ENCODE measurements around the gene PTGDR. TPM values are rescaled to one million over a fixed set of nuclear protein-coding genes. Genes with fewer than 3 reads are reported as not detected.

PTGDR gene
- total RNA-seq, 1 experiment from 2014 or later: not detected

DNA sequence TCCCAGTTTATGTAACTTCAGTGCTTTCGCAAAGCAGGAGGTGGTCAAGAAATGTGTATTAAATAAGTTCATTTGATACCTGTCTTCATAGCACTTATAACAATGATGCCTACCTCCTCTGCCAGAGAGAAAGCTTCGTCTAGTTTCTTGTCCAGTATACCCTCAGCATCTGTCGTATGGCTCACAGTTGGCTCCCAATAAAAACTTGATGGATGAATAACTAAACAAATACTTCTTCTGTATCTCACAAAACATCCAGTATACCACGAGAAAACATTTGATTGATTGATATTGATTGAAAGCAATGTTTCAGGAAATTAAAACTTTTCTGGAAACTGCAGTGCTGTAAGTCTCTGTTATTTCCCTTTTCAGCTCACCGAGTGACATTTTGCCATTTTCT, 26.9 kb upstream of the PTGDR start:
- Histone ChIP-seq H3K4me2 (no peak overlapping the region), H3K27ac (no peak overlapping the region), H4K20me1 (ENCODE audit: insufficient read depth) (no peaks in the 10 kb centered on the region), H3K36me3 (ENCODE audit: low read depth) (no peaks in the 10 kb centered on the region), H2AFZ (no peak overlapping the region; the same call in 1 of the 2 replicates), H3K9me3 (ENCODE audit: insufficient read depth, low read depth) (no peaks in the 10 kb centered on the region), H3K9me2 (ENCODE audit: insufficient read depth) (no peaks in the 10 kb centered on the region; the same call in 1 of the 2 replicates), H3K4me1 (replicated peaks; ENCODE audit: insufficient read depth) (no peaks in the 10 kb centered on the region), H3F3A (ENCODE audit: insufficient read depth, low read depth) (no peaks in the 10 kb centered on the region), H3K79me2 (ENCODE audit: low read depth) (no peaks in the 10 kb centered on the region), H3K4me3 (no peak overlapping the region), H3K27me3 (ENCODE audit: insufficient read depth, low read depth) (no peaks in the 10 kb centered on the region)
- intact Hi-C loops (cut with micrococcal nuclease; ENCODE audit: unreplicated experiment): no loop called here
- BruUV-seq (replicated peaks): no TSS peak
- TF ChIP-seq EZH2 (IDR thresholded peaks at IDR 0.05; ENCODE audit: low read depth): no peak
- TF ChIP-seq, protein P1, sequence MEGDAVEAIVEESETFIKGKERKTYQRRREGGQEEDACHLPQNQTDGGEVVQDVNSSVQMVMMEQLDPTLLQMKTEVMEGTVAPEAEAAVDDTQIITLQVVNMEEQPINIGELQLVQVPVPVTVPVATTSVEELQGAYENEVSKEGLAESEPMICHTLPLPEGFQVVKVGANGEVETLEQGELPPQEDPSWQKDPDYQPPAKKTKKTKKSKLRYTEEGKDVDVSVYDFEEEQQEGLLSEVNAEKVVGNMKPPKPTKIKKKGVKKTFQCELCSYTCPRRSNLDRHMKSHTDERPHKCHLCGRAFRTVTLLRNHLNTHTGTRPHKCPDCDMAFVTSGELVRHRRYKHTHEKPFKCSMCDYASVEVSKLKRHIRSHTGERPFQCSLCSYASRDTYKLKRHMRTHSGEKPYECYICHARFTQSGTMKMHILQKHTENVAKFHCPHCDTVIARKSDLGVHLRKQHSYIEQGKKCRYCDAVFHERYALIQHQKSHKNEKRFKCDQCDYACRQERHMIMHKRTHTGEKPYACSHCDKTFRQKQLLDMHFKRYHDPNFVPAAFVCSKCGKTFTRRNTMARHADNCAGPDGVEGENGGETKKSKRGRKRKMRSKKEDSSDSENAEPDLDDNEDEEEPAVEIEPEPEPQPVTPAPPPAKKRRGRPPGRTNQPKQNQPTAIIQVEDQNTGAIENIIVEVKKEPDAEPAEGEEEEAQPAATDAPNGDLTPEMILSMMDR (conservative IDR thresholded peaks at IDR 0.05): no peak
- CTCF ChIA-PET: no interaction called here
- DNase-seq: no peak
- POLR2A ChIA-PET (ENCODE audit: unreplicated experiment): no interaction called here

DNA sequence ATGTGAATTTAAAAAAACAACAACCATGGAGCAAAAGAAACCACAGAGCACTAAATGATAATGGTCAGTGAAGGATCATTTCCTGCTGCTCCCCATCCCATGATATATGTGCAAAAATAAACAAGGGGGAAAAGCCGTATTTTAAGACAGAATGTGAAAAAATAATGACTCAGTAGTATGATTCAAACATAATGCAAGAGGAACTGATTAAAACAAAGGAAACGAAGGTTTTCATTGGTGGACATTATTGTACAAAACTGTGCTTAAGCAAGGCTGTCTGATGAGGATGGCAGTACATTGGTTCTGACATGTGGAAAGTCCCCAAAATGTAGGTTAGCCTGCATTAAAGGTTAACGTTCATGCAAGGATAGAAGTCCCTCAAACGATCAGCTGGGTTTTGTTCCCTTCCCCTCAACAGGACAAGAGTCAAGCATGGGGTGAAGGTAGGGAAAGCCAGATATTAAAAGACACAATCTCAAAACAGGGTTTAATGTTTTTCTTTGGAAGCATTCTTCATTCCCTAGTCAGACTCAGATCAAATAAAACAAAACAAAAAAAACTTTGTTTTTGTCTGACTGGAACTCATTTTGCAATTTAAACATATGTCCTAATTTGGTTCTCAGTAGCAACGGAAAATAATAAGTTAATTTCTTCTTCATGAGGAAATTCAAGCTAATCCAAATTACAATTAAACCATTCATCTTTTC, 26.3 kb upstream of the PTGDR start:
- Histone ChIP-seq H2AFZ (no peak overlapping the region; the same call in 1 of the 2 replicates), H3F3A (ENCODE audit: insufficient read depth, low read depth) (no peaks in the 10 kb centered on the region), H3K27ac (no peak overlapping the region), H3K9me2 (ENCODE audit: insufficient read depth) (no peaks in the 10 kb centered on the region; the same call in 1 of the 2 replicates), H3K4me2 (no peak overlapping the region), H3K9me3 (ENCODE audit: insufficient read depth, low read depth) (no peaks in the 10 kb centered on the region), H3K4me3 (no peak overlapping the region), H3K4me1 (replicated peaks; ENCODE audit: insufficient read depth) (no peaks in the 10 kb centered on the region), H3K79me2 (ENCODE audit: low read depth) (no peaks in the 10 kb centered on the region), H3K27me3 (ENCODE audit: insufficient read depth, low read depth) (peaks cover 3% of the 10 kb centered on the region; the same call in 1 of the 2 replicates), H3K36me3 (ENCODE audit: low read depth) (no peaks in the 10 kb centered on the region), H4K20me1 (ENCODE audit: insufficient read depth) (no peaks in the 10 kb centered on the region)
- CTCF ChIA-PET: no interaction called here
- no peak for DNase-seq
- no TSS peak for BruUV-seq (replicated peaks)
- intact Hi-C loops (cut with micrococcal nuclease; ENCODE audit: unreplicated experiment): no loop called here
- TF ChIP-seq, protein P1 (conservative IDR thresholded peaks at IDR 0.05): no peak
- no peak for TF ChIP-seq EZH2 (IDR thresholded peaks at IDR 0.05; ENCODE audit: low read depth)
- POLR2A ChIA-PET (ENCODE audit: unreplicated experiment): no interaction called here

DNA sequence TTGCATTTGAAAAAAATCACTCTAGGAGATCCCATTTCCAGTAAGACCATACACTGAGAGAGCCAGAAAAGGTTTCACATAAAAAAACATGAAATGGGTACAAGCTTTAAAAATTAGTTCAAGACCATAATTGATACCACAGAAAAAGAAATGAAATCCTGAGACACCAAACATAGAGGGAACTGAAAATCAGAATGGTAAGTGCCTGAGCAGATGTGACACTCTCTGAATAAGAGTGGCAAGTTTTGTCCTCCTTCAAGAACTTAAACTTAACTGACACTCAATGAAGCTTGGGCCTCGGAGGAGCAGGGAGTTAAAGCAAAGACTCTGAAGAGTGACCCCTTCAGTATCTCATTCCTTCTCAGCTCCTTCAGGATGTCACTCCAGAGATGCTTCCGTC, 23.2 kb upstream of the PTGDR start:
- Histone ChIP-seq H3K79me2 (ENCODE audit: low read depth) (no peaks in the 10 kb centered on the region), H3K9me3 (ENCODE audit: insufficient read depth, low read depth) (no peaks in the 10 kb centered on the region), H2AFZ (no peak overlapping the region), H3F3A (ENCODE audit: insufficient read depth, low read depth) (no peaks in the 10 kb centered on the region), H3K27me3 (ENCODE audit: insufficient read depth, low read depth) (peaks cover 3% of the 10 kb centered on the region; the same call in 1 of the 2 replicates), H3K9me2 (ENCODE audit: insufficient read depth) (no peaks in the 10 kb centered on the region; the same call in 1 of the 2 replicates), H3K4me3 (no peak overlapping the region), H4K20me1 (ENCODE audit: insufficient read depth) (no peaks in the 10 kb centered on the region), H3K27ac (no peak overlapping the region), H3K36me3 (ENCODE audit: low read depth) (no peaks in the 10 kb centered on the region), H3K4me1 (replicated peaks; ENCODE audit: insufficient read depth) (no peaks in the 10 kb centered on the region), H3K4me2 (no peak overlapping the region)
- TF ChIP-seq EZH2 (IDR thresholded peaks at IDR 0.05; ENCODE audit: low read depth): no peak
- TF ChIP-seq, protein P1 (conservative IDR thresholded peaks at IDR 0.05): no peak
- CTCF ChIA-PET: no interaction called here
- no peak for DNase-seq
- POLR2A ChIA-PET (ENCODE audit: unreplicated experiment): no interaction called here
- intact Hi-C loops (cut with micrococcal nuclease; ENCODE audit: unreplicated experiment): no loop called here
- no TSS peak for BruUV-seq (replicated peaks)

All from PC-9 (cell line).